Large intestine (tissue), 3 donors: ENCODE data around the gene PRSS56. TPM values are rescaled to one million over a fixed set of nuclear protein-coding genes. Genes with fewer than 3 reads are reported as not detected.
"Not testable (repeated sequence)": the region's sequence is repeated elsewhere in the genome, so short reads cannot be mapped to it uniquely, and the experiment has no call there.

Source experiments
- DNase-seq, 2 donors: peaks; one replicate each; pipeline versions ENCODE4 v3.0.0 to v3.0.0-alpha.2; 2013
- H3K27ac ChIP-seq: one replicate; pipeline ENCODE4 v1.5.1; 2013; ENCODE audit warnings: low read length
- H3K27me3 ChIP-seq: 2 replicates; pipeline ENCODE4 v1.6.1; 2013; ENCODE audit warnings: low read length; ENCODE audit not compliant: control insufficient read depth, insufficient read depth
- H3K36me3 ChIP-seq: 2 replicates; pipeline ENCODE4 v1.6.1; 2013; ENCODE audit warnings: low read length; ENCODE audit not compliant: control insufficient read depth, insufficient read depth
- H3K4me1 ChIP-seq: one replicate; pipeline ENCODE4 v1.6.1; 2013; ENCODE audit warnings: low read length; ENCODE audit not compliant: control insufficient read depth, insufficient read depth
- H3K4me3 ChIP-seq: one replicate; pipeline ENCODE4 v1.5.1; 2013; ENCODE audit warnings: low read length
- H3K9me3 ChIP-seq: one replicate; pipeline ENCODE4 v1.6.1; 2013; ENCODE audit warnings: mild to moderate bottlenecking, low read depth, low read length, moderate library complexity; ENCODE audit not compliant: control insufficient read depth
- WGBS: methylation state at CpG from one replicate; pipeline ENCODE4 v1.1.5; 2013; ENCODE audit warnings: low lambda C conversion rate; ENCODE audit not compliant: insufficient coverage; 5-methylcytosine and 5-hydroxymethylcytosine counted together
- polyA plus RNA-seq: library from polyadenylated mRNA; unstranded; fragments of 120-200 nt; gene quantifications from one replicate; pipeline ENCODE4 v1.2.1, GENCODE V29; 2013

The PRSS56 gene
- polyA plus RNA-seq, 1 donor: not detected

DNA sequence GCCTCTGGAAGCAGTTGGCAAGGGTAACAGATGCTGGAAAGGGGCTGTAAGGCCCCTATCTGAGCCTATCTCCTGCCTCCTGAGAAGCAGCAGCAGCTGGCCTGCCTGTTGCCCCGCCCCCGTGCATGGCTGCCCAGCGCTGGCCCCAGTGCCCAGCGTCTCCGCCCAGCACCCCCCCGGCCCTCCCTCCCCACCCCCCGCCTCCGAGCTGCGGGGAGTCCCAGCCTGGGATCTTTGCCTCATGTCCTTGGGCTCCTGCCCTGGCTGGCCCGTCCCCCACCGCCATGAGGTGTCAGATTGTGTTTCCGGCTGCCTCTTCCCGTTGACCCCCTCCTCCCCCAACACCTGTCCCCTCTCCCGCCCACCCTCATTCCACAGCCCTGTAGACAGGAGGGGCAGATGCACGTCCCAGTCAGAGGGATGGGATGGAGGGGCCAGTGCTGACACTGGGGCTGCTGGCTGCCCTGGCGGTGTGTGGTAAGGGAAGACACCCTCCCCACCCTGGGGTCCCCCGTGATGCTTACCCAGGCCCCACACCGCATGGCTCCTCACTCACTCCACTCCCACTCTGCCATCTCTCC lies 5.7 kb downstream of the PRSS56 start, which contains the start of gene CHRND:
Gene CHRND (plus strand): TSS at position 370 of the 581 bp plus-strand sequence. CDS start 56 bp downstream, at position 426.
- Histone ChIP-seq H3K27ac (no peak within 1 kb of the TSS), H3K4me3 (no peak within 1 kb of the TSS), H3K9me3 (peaks cover 12% of the 10 kb centered on the region), H3K4me1 (peaks cover 5% of the 10 kb centered on the region), H3K36me3 (no peaks in the 10 kb centered on the region), H3K27me3 (peaks cover 51% of the 10 kb centered on the region)
- no peak for DNase-seq
- no CpG with 5 or more reads among the region's 18 CpGs for whole genome bisulfite sequencing

- peaks cover 46% of the 10 kb centered on the region for H3K27me3 ChIP-seq
- no CpG with 5 or more reads among the region's 13 CpGs for WGBS
- H3K36me3 ChIP-seq: no peaks in the 10 kb centered on the region
- H3K4me3 ChIP-seq: no peak overlapping the region
- peaks cover 12% of the 10 kb centered on the region for H3K9me3 ChIP-seq
- DNase-seq: no peak
- peaks cover 5% of the 10 kb centered on the region for H3K4me1 ChIP-seq
- no peak overlapping the region for H3K27ac ChIP-seq
Measured at GRCh38 chr2:232526372-232526941, 6.3 kb downstream of the PRSS56 start.

- Histone ChIP-seq H3K4me3 (no peak overlapping the region), H3K27ac (no peak overlapping the region), H3K36me3 (no peaks in the 10 kb centered on the region), H3K4me1 (peaks cover 5% of the 10 kb centered on the region), H3K27me3 (peaks cover 34% of the 10 kb centered on the region), H3K9me3 (peaks cover 6% of the 10 kb centered on the region)
- no CpG with 5 or more reads among the region's 6 CpGs for WGBS
- no peak for DNase-seq
Measured at GRCh38 chr2:232527905-232528470, 7.8 kb downstream of the PRSS56 start.

DNA sequence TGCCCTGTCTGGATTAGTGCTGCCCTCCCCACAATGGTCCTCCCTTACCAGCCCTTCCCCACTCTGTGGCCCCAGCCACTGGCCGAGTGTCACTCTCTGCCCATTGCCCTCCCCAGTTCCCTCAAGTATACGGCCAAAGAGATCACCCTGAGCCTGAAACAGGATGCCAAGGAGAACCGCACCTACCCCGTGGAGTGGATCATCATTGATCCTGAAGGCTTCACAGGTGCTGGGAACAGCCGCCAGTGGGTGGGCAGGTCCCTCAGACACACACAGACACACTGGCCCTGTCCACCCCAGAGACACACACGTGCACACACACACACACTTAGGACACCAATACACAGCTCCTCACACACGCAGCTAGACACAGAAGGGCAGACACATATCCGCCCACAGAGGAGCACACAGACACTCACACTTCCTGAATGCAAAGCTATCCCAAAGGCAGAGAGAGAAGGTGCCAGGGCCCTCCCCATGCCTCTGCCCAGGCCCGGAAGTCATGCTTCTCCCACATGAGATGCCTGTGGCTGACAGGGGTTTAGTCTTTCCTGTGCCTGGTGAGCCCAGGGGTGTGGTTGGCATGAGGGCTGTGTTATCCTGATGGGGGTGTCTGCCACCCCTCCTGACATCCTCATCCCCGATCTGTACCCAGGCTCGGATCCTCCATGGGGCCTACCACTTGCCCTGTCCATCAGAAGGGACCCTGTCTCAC lies 8.7 kb downstream of the PRSS56 start:
- Histone ChIP-seq H3K36me3 (no peaks in the 10 kb centered on the region), H3K27me3 (peaks cover 25% of the 10 kb centered on the region), H3K4me1 (no peaks in the 10 kb centered on the region), H3K9me3 (peaks cover 4% of the 10 kb centered on the region), H3K27ac (no peak overlapping the region), H3K4me3 (no peak overlapping the region)
- no peak for DNase-seq
- no CpG with 5 or more reads among the region's 11 CpGs for WGBS

- Histone ChIP-seq H3K27me3 (peaks cover 15% of the 10 kb centered on the region), H3K4me1 (no peaks in the 10 kb centered on the region), H3K27ac (no peak overlapping the region), H3K9me3 (no peaks in the 10 kb centered on the region), H3K4me3 (no peak overlapping the region), H3K36me3 (no peaks in the 10 kb centered on the region)
- DNase-seq: no peak
- WGBS: no CpG with 5 or more reads among the region's 17 CpGs
Measured at GRCh38 chr2:232529806-232530547, 9.8 kb downstream of the PRSS56 start.

- WGBS: no CpG with 5 or more reads among the region's 9 CpGs
- Histone ChIP-seq H3K4me3 (no peak overlapping the region), H3K4me1 (no peaks in the 10 kb centered on the region), H3K36me3 (no peaks in the 10 kb centered on the region), H3K27ac (no peak overlapping the region), H3K9me3 (no peaks in the 10 kb centered on the region), H3K27me3 (peaks cover 12% of the 10 kb centered on the region)
- no peak for DNase-seq
Measured at GRCh38 chr2:232530626-232531260, 10.6 kb downstream of the PRSS56 start.

DNA sequence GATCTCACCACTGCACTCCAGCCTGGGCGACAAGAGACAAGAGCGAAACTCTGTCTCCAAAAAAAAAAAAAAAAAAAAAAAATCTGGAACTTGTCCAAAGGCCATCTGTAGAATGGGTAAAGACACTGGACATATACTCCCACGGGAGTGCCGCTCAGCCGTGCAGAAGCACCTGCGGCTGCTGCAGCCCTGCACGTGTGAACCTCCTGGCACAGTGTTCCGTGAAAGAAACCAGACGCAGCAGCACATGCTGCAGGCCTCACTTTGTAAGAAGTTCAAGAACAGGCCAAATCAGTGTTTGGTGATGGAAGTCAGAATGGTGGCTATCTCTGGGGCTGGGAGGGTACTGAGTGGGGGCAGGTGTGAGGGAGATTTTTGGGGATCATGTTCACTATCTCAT lies 12.2 kb downstream of the PRSS56 start:
- WGBS: no CpG with 5 or more reads among the region's 9 CpGs
- H3K4me1 ChIP-seq: no peaks in the 10 kb centered on the region
- H3K27ac ChIP-seq: no peak overlapping the region
- DNase-seq: no peak
- H3K36me3 ChIP-seq: no peaks in the 10 kb centered on the region
- peaks cover 7% of the 10 kb centered on the region for H3K27me3 ChIP-seq
- H3K4me3 ChIP-seq: no peak overlapping the region
- no peaks in the 10 kb centered on the region for H3K9me3 ChIP-seq

- not testable (repeated sequence) for H3K4me3 ChIP-seq, DNase-seq, H3K4me1 ChIP-seq, H3K9me3 ChIP-seq, H3K27ac ChIP-seq, H3K36me3 ChIP-seq, H3K27me3 ChIP-seq
- WGBS: 80% methylated on average over 1 of the region's 7 CpGs
Measured at GRCh38 chr2:232532821-232533220, 12.6 kb downstream of the PRSS56 start.

DNA sequence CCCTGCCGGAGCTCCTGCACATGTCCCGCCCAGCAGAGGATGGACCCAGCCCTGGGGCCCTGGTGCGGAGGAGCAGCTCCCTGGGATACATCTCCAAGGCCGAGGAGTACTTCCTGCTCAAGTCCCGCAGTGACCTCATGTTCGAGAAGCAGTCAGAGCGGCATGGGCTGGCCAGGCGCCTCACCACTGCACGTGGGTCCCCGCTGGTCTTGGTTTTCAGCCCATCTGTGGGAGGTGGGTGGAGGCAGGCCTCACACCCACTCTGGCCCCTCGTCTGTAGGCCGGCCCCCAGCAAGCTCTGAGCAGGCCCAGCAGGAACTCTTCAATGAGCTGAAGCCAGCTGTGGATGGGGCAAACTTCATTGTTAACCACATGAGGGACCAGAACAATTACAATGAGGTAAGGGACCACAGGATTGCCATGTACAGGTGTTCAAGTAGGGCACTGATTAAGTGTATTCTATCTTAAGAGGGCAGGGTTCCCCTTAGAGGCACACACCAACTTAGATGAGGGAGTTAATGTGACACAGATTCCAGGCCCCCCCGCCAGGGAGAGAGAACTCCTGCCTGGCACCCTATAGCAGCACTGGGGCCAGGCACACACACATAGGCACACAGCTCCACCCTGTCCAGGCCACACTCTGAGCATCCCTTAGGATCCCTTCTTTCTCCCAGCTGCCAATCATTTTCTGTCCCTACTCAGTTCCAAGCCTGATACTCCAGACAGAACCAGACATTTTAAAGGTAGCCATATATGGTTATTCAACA lies 13.9 kb downstream of the PRSS56 start:
- Histone ChIP-seq H3K4me1 (no peaks in the 10 kb centered on the region), H3K9me3 (no peaks in the 10 kb centered on the region), H3K27me3 (peaks cover 12% of the 10 kb centered on the region), H3K36me3 (no peaks in the 10 kb centered on the region), H3K27ac (no peak overlapping the region), H3K4me3 (no peak overlapping the region)
- DNase-seq: no peak
- no CpG with 5 or more reads among the region's 13 CpGs for WGBS
